ENCODE data around the gene VSIR.

GRCh38 chr10:71798308-71798624 lies 24.9 kb upstream of the VSIR start:
- TF ChIP-seq EZH2 (IDR thresholded peaks at IDR 0.05; ENCODE audit: insufficient read depth, poor library complexity, severe bottlenecking) (no peak), EZH2phosphoT487 (IDR thresholded peaks at IDR 0.05; ENCODE audit: insufficient read depth, low read depth) (no peak)

Data from GM23248 (cell line).